K562 (cell line): Measurements from ENCODE around the gene ZNF488. TPM values are rescaled to one million over a fixed set of nuclear protein-coding genes. Genes with fewer than 3 reads are reported as not detected.

Source experiments
- CREB3 ChIP-seq: fragments of 450-650 bp; conservative IDR thresholded peaks from 2 replicates; pipeline ENCODE4 v1.6.1; 2016; ENCODE audit warnings: missing genetic modification characterization, low read depth, mild to moderate bottlenecking, missing compliant biosample characterization, moderate library complexity
- CXXC5 ChIP-seq: fragments of 250-450 bp; sonication (Bioruptor Pico); IDR thresholded peaks from 2 replicates; pipeline ENCODE4 v1.8.0; 2022; ENCODE audit warnings: inconsistent platforms, mild to moderate bottlenecking, moderate library complexity
- E2F4 ChIP-seq: sonication (generic); formaldehyde crosslinking; IDR thresholded peaks from 2 replicates; pipeline ENCODE4 v1.8.0; 2022; ENCODE audit warnings: mild to moderate bottlenecking, low read depth, missing genetic modification reagents
- HBP1 ChIP-seq: fragments of 450-650 bp; formaldehyde crosslinking; IDR thresholded peaks from 2 replicates; pipeline ENCODE4 v1.4.0; 2022; ENCODE audit warnings: missing genetic modification characterization
- HDAC6 ChIP-seq: IDR thresholded peaks from 2 replicates; pipeline ENCODE4 v1.6.1; 2012; ENCODE audit warnings: low read depth, mild to moderate bottlenecking, control low read depth, inconsistent platforms, low read length, moderate library complexity
- MTA1 ChIP-seq: fragments of 450-650 bp; IDR thresholded peaks from 2 replicates; pipeline ENCODE4 v1.6.1; 2017; ENCODE audit warnings: borderline replicate concordance
- NR2C2 ChIP-seq, 2 experiments: fragments of 200-800 bp in 1 of 2; sonication (Bioruptor generic) in 1 of 2; sonication (generic) in 1 of 2; formaldehyde crosslinking in 1 of 2; IDR thresholded peaks; 2 replicates each; pipeline versions ENCODE4 v1.6.1 to v1.8.0; 2016 to 2022; ENCODE audit warnings: mild to moderate bottlenecking in 1 of 2, missing compliant biosample characterization in 1 of 2, missing genetic modification characterization in 1 of 2, missing genetic modification reagents in 1 of 2
- TAF9B ChIP-seq: fragments of 450-650 bp; IDR thresholded peaks from 2 replicates; pipeline ENCODE4 v1.6.1; 2018; ENCODE audit warnings: mild to moderate bottlenecking; ENCODE audit not compliant: partially characterized antibody
- ZNF407 ChIP-seq: fragments of 450-650 bp; IDR thresholded peaks from 2 replicates; pipeline ENCODE4 v1.6.1; 2016; ENCODE audit warnings: low read depth
- polyA plus RNA-seq, 8 experiments: library from polyadenylated mRNA; depleted of rRNA in 4 of 8; stranded (reverse) in 5 of 8; unstranded in 3 of 8; fragments of >200 nt; fragmentation: Nextera tagmentation in 2 of 8; fragmentation: Illumina TruSeq in 1 of 8; extraction: Ambion mirVana in 2 of 8; extraction: Trizol in 1 of 8; gene quantifications; 2 replicates each; pipeline versions ENCODE4 v1.2.1 to v1.2.3, GENCODE V29; 2011 to 2014; ENCODE audit warnings: inconsistent platforms in 1 of 8, missing spikeins in 1 of 8
- total RNA-seq, 7 experiments: library from RNA; depleted of rRNA in 6 of 7; stranded (reverse); fragments of >200 nt in 6 of 7; fragmentation: Illumina TruSeq in 2 of 7; extraction: Trizol in 2 of 7; gene quantifications; 2 replicates each; pipeline versions ENCODE4 v1.2.1 to v1.2.3, GENCODE V29; 2011 to 2021; ENCODE audit warnings: low replicate concordance in 1 of 7

Gene ZNF488
- total and polyA plus RNA-seq, 9 of the 15 experiments (the other 6 are each of a cell fraction or from before 2014, with no cell fraction given), result 0.03 to 0.09 (median 0.05) TPM; not detected in 3

GRCh38 chr10:47322300-47323061 is 61.6 kb downstream of the ZNF488 start, which contains the start of gene GDF2 (continued):
- TF ChIP-seq CXXC5 (CRISPR knock-in tag) (peak; percentile 90), TAF9B (no peak), E2F4 (CRISPR knock-in tag) (no peak), NR2C2 (CRISPR knock-in tag; IDR thresholded peaks at IDR 0.05) (no peak), NR2C2 (tag; IDR thresholded peaks at IDR 0.05) (no peak), HBP1 (CRISPR knock-in tag) (no peak), CREB3 (tag) (no peak), MTA1 (no peak), ZNF407 (no peak), HDAC6 (no peak)
